HCT116 (cell line): ENCODE measurements around the gene LSS.

ENCODE experiments used
- CEBPB ChIP-seq: IDR thresholded peaks from 2 replicates; pipeline ENCODE4 v1.6.1; 2012; ENCODE audit warnings: low read depth
- POLR2AphosphoS5 ChIP-seq: IDR thresholded peaks from 2 replicates; pipeline ENCODE4 v1.6.1; 2011; ENCODE audit warnings: mild to moderate bottlenecking, low read depth, low read length, moderate library complexity
- TF ChIP-seq, protein P1 (sequence below), 3 experiments: fragments of 200-600 bp in 1 of 3; sonication (generic) in 1 of 3; IDR thresholded peaks in 2 of 3; conservative IDR thresholded peaks in 1 of 3; 2 replicates each; pipeline ENCODE4 v1.5.1; 2012 to 2017; ENCODE audit warnings: low read depth in 2 of 3, low read length in 2 of 3, antibody characterized with exemption in 1 of 3, borderline replicate concordance in 1 of 3, control low read depth in 1 of 3, mild to moderate bottlenecking in 1 of 3, mixed read lengths in 1 of 3, mixed run types in 1 of 3, moderate library complexity in 1 of 3; ENCODE audit not compliant: insufficient read depth in 1 of 3

GRCh38 chr21:46220847-46221246 is 7.7 kb downstream of the LSS start:
- TF ChIP-seq, protein P1, sequence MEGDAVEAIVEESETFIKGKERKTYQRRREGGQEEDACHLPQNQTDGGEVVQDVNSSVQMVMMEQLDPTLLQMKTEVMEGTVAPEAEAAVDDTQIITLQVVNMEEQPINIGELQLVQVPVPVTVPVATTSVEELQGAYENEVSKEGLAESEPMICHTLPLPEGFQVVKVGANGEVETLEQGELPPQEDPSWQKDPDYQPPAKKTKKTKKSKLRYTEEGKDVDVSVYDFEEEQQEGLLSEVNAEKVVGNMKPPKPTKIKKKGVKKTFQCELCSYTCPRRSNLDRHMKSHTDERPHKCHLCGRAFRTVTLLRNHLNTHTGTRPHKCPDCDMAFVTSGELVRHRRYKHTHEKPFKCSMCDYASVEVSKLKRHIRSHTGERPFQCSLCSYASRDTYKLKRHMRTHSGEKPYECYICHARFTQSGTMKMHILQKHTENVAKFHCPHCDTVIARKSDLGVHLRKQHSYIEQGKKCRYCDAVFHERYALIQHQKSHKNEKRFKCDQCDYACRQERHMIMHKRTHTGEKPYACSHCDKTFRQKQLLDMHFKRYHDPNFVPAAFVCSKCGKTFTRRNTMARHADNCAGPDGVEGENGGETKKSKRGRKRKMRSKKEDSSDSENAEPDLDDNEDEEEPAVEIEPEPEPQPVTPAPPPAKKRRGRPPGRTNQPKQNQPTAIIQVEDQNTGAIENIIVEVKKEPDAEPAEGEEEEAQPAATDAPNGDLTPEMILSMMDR (IDR thresholded peaks at IDR 0.05 in 2 of 3, conservative IDR thresholded peaks at IDR 0.05 in 1 of 3; ENCODE audit: borderline replicate concordance in 1 of 3, insufficient read depth in 1 of 3, low read depth in 2 of 3, low read length in 2 of 3) = no peak
- no peak for TF ChIP-seq POLR2AphosphoS5
- TF ChIP-seq CEBPB = no peak
